ENCODE measurements around the gene CADM2.

DNA sequence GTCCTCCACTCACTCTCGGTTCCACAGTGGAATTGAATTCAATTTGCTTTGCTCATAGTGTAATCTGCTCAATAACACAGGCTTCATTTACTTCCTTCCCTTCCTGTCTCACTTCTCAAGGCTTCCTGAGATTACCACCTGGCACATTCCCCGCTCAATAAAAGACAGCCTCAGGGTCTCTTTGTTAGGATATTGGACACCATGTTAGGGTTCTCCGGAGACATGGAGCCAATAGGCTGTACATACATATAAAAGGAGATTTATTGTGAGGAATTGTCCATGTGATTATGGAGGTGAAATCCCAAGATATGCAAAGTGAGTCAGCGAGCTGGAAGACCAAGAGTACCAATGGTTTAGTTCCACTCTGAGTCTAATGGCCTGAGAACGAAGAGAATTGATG, 974.5 kb downstream of the CADM2 start:
- TF ChIP-seq POLR2A (IDR thresholded peaks at IDR 0.05; ENCODE audit: low read length) (no peak), GATA1 (IDR thresholded peaks at IDR 0.05; ENCODE audit: low read depth, low read length) (no peak)

All from erythroblast (primary cell).